AG10803 (cell line): ENCODE measurements around the gene RAPGEF2.
A peak's percentile ranks its signal among the peaks of the same experiment; 100 is the strongest.

Experiments
- DNase-seq: peaks from one replicate; pipeline ENCODE4 v3.0.0; 2010; ENCODE audit warnings: low read depth
- H3K4me3 ChIP-seq: 2 replicates; pipeline ENCODE4 v1.5.1; 2011; ENCODE audit warnings: mild to moderate bottlenecking, low read length, control low read depth
- TF ChIP-seq, protein P1 (sequence below): conservative IDR thresholded peaks from 2 replicates; pipeline ENCODE4 v1.5.1; 2011; ENCODE audit warnings: mild to moderate bottlenecking, low read length, control low read depth, inconsistent platforms

The RAPGEF2 gene

DNA sequence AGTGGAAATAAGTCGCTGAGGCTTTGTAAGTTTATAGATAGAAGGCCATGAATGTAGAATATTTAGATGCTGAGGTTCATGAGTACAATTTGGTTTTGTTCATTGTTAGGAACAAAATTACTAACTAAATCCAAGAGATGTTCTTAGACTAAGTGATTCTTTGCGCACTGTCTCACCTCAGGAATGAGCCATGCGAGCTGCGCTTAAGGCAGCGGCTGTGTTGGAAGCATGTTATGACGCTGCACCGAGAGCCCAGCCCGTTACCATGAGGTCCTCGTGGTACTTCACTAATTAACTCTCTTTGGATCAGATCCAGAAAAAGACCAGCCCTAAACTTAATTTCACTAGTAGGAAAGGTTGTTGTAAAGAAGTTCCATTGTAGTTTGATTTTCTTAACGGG, 166.2 kb downstream of the RAPGEF2 start:
- no peak for DNase-seq
- TF ChIP-seq, protein P1, sequence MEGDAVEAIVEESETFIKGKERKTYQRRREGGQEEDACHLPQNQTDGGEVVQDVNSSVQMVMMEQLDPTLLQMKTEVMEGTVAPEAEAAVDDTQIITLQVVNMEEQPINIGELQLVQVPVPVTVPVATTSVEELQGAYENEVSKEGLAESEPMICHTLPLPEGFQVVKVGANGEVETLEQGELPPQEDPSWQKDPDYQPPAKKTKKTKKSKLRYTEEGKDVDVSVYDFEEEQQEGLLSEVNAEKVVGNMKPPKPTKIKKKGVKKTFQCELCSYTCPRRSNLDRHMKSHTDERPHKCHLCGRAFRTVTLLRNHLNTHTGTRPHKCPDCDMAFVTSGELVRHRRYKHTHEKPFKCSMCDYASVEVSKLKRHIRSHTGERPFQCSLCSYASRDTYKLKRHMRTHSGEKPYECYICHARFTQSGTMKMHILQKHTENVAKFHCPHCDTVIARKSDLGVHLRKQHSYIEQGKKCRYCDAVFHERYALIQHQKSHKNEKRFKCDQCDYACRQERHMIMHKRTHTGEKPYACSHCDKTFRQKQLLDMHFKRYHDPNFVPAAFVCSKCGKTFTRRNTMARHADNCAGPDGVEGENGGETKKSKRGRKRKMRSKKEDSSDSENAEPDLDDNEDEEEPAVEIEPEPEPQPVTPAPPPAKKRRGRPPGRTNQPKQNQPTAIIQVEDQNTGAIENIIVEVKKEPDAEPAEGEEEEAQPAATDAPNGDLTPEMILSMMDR, result no peak
- no peak overlapping the region for H3K4me3 ChIP-seq

DNA sequence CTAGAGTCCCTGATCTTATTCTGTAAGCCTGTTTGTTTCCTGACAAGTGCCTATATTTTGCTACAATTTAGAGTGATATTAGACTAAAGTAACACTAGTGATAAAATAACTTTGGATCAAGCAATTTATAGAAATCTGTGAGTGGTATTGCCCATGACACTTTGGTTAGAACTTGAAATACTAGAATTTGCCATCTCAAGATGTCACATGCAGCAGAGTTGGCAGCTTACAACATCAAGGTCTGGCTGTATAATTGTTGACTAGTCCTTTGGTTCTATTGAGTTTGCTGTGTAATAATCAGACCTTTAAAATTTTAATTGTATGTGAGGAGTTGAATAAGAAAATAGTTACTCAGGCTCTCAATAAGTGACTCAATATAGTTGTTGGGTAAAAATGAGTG, 167.1 kb downstream of the RAPGEF2 start:
- H3K4me3 ChIP-seq, result no peak overlapping the region
- no peak for DNase-seq

DNA sequence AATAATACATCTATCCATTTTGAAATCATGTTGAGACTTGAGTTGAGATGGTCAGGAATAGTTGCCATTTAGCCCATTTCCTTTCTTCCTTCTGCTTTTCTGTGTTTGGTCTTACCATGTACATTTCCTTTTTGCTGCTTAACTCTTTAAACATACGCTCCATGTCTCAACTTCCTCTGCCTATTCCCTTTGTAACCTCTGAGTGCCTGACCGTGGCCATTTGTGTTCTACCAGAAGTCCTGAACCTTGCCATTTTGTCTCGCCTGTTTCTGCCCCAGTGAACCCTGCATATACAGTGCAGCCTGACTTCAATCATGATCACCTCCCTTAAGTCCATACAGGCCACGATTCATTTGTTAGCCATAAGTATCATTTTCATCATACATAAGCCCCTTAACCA, 169.0 kb downstream of the RAPGEF2 start:
- DNase-seq, result no peak
- TF ChIP-seq, protein P1, result no peak
- H3K4me3 ChIP-seq, result no peak overlapping the region

More for the DNA sequence above, 167.1 kb downstream of the RAPGEF2 start:
- TF ChIP-seq, protein P1, result no peak

DNA sequence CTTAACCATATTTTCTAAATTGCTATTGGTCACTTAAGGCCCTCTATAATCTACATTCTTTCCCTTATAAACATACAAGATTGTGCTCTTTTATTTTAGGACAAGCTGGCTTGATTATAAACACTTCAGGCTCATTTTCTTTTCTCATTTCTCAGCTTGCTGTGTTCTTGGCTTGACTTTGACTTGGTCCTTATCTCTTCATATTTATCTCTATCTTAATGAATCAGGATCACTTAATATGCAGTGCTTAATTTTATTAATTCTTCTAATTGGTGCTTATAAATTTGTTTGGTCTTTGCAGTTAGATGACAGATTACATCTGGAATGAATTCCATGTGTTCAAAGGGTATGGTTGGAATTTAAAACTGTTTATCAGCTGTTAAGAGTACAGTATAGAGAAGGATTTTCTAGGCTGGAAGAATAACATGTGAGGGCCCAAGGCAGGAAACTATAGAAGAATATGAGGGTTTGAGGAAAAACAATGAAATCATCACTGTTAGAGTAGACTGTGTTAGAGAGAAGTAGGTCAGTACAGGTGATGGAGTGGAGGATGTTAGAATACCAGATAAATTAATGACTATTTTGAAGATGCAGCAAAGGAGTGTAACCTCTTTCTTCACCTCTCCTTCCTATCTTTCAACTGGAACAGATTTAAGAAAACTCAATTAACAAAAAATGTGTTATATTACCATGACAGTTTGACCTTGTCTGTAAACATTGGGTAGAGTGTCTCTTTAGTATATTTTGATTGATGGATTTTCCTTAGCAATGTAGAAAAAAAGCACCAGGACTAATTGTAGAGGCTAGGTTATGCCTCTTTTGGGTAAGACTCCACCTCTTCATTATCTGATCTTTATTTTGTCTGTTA, 169.6 kb downstream of the RAPGEF2 start:
- no peak for DNase-seq
- H3K4me3 ChIP-seq, result no peak overlapping the region
- TF ChIP-seq, protein P1, result no peak

DNA sequence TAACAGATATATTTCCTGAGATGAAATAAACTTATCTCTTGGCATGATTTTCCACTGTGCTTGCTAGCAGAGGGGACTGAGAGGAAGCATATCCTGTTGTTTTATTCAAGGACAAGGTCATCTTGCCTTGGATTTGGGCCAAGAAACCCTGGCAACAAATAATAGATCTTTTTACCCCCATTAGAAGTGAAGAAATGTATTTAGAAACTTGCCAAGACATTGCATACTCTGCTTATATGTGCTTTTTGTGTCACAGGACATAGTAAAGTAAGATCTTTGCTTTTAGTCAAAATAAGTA, 170.2 kb downstream of the RAPGEF2 start:
- DNase-seq, result peak; percentile 42
- TF ChIP-seq, protein P1, result no peak
- no peak overlapping the region for H3K4me3 ChIP-seq

DNA sequence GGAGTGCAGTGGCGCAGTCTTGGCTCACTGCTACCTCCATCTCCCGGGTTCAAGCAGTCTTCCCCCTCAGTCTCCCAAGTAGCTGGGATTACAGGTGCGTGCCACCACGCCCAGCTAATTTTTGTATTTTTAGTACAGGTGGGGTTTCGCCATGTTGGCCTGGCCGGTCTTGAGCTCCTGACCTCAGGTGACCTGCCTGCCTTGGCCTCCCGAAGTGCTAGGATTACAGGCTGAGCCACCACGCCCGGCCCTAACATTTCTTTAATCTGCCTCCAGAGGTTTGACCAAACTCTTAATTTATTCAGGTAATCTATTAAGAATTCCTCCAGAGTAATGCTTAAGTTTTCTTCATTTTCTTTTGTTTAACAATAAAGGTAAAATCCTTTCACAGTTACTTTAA, 171.0 kb downstream of the RAPGEF2 start:
- no peak for DNase-seq
- H3K4me3 ChIP-seq, result no peak overlapping the region
- TF ChIP-seq, protein P1, result no peak

DNA sequence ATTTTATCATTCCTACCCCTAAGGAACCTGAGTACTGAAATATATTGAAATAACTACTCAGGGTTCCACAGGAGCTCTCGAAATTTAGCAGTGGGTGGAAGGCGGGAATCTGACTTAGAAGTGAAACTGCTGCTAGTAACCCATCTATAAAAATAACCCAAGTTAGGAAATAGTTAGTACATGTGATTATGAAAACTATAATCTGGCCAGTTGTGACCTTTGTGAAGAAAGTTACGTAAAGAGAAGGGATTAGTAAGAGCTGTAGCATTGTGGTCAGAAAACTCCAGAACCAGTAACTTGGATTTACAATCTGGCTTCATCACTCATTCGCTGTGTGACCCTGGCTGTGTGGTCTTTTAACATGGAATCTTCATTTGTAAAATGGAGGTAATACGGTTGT, 175.5 kb downstream of the RAPGEF2 start:
- TF ChIP-seq, protein P1, result no peak
- no peak overlapping the region for H3K4me3 ChIP-seq
- peak; percentile 24 for DNase-seq
